Body of pancreas (tissue), 4 donors: Measurements from ENCODE around the gene NUSAP1.

Experiments
- CTCF ChIP-seq, 7 experiments: fragments of 450-650 bp in 4 of 7; fragments of 200-600 bp in 3 of 7; sonication (generic) in 3 of 7; IDR thresholded peaks; one replicate each; pipeline ENCODE4 v1.5.1; 2016 to 2019; ENCODE audit warnings: antibody characterized with exemption in 7 of 7
- POLR2A ChIP-seq, 3 donors: fragments of 450-650 bp; IDR thresholded peaks; one replicate each; pipeline ENCODE4 v1.6.1; 2016; ENCODE audit warnings: antibody characterized with exemption in 3 of 3, mild to moderate bottlenecking in 2 of 3

- TF ChIP-seq CTCF (IDR thresholded peaks at IDR 0.05) (no peak), POLR2A (IDR thresholded peaks at IDR 0.05) (peak in 2 of 3 donors; percentile 10 to 19)
Observed at GRCh38 chr15:41408234-41408641, 75.6 kb downstream of the NUSAP1 start.
